Activated CD4-positive, alpha-beta memory T cell treated with anti-CD3 and anti-CD28 coated beads, Interleukin-2, amount 10 ng/mL, durations not matched to agents 7 days and 5 days (primary cell): ENCODE data around the gene PTP4A2. TPM values are rescaled to one million over a fixed set of nuclear protein-coding genes. Genes with fewer than 3 reads are reported as not detected.
"Not testable (repeated sequence)": the region's sequence is repeated elsewhere in the genome, so short reads cannot be mapped to it uniquely, and the experiment has no call there.

Experiments used
- CTCF ChIA-PET: fragments of 350-600 bp; sonication (Branson Sonifier 250); formaldehyde crosslinking; loops from one replicate; lab custom pipeline; 2021; ENCODE audit warnings: antibody characterized with exemption, inconsistent platforms; lab: Charles Lee
- POLR2A ChIA-PET: fragments of 350-600 bp; sonication (Branson Sonifier 250); formaldehyde crosslinking; loops from one replicate; lab custom pipeline; 2021; ENCODE audit warnings: antibody characterized with exemption; lab: Charles Lee
- DNase-seq: peaks from one replicate; pipeline ENCODE4 v3.0.0-alpha.2; 2020
- H3K27ac Mint-ChIP-seq: one replicate; pipeline ENCODE4 v1.8.0; 2021; ENCODE audit warnings: mild to moderate bottlenecking, mixed read lengths
- H3K27me3 Mint-ChIP-seq: one replicate; pipeline ENCODE4 v1.8.0; 2021; ENCODE audit warnings: mixed read lengths
- H3K36me3 Mint-ChIP-seq: one replicate; pipeline ENCODE4 v1.8.0; 2021; ENCODE audit warnings: low read depth, mixed read lengths
- H3K4me1 Mint-ChIP-seq: one replicate; pipeline ENCODE4 v1.8.0; 2021; ENCODE audit warnings: mixed read lengths
- H3K4me3 Mint-ChIP-seq: one replicate; pipeline ENCODE4 v1.8.0; 2021; ENCODE audit warnings: mild to moderate bottlenecking, mixed read lengths
- H3K9me3 Mint-ChIP-seq: one replicate; pipeline ENCODE4 v1.8.0; 2021; ENCODE audit warnings: mixed read lengths
- total RNA-seq, 2 experiments: library from RNA; stranded (reverse); gene quantifications; one replicate each; pipeline ENCODE4 v1.2.3, GENCODE V29; 2021

PTP4A2 gene
- total RNA-seq, 2 experiments from 2014 or later: 337 to 349 TPM

DNA sequence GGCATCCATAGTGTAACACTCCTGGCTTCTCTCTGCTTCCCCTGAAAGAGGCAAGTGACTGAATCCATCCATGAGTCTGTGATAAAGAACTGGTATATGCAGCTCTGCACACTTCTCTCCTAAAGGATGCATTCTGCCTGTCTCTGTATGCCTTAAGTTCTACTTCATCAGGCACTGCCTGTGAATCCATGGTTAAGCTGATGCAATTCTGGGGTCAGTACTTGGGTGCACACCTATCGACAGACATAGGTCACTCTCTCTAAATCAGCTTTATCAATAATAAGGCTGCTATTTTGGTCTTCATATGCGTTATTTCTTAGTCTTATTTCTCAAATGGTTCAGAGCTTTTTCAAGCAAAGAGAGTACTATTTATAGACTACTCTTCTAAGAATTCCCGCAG, 32.7 kb upstream of the PTP4A2 start:
- POLR2A ChIA-PET: interaction anchor here (1.5 kb wide), 1 partner anchor 15 kb away, joined by 5 read pairs; no protein-coding TSS in a partner anchor

DNA sequence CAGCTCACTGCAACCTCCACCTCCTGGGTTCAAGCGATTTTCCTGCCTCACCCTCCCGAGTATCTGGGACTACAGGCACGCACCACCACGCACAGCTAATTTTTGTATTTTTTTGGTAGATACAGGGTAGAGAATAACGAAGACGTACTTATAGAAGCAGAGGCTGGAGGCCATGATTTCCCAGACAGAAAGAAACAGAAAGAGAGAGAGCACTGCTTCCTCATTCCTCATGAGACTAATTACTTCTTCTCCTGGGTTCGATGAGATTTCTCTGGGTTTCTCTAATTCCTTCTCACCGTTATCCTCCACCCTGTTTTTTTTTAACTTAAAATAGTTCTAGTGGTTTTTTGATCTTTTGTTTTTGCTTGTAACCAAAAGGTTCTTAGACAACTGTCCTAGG, 23.4 kb upstream of the PTP4A2 start:
- Mint-ChIP-seq H3K9me3 (no peaks in the 10 kb centered on the region), H3K27me3 (no peaks in the 10 kb centered on the region), H3K4me3 (no peak overlapping the region)

More for the DNA sequence above, 32.7 kb upstream of the PTP4A2 start:
- CTCF ChIA-PET: interaction anchor here (0.6 to 3.4 kb wide), 9 partner anchors 8 to 182 kb away, joined by 3 to 17 read pairs (median 4); partner anchors contain the start of gene SPOCD1
- Mint-ChIP-seq H3K9me3 (no peaks in the 10 kb centered on the region), H3K27ac (no peak overlapping the region), H3K27me3 (peaks cover 7% of the 10 kb centered on the region), H3K4me3 (no peak overlapping the region), H3K4me1 (peaks cover 10% of the 10 kb centered on the region), H3K36me3 (no peaks in the 10 kb centered on the region)
- DNase-seq: no peak

DNA sequence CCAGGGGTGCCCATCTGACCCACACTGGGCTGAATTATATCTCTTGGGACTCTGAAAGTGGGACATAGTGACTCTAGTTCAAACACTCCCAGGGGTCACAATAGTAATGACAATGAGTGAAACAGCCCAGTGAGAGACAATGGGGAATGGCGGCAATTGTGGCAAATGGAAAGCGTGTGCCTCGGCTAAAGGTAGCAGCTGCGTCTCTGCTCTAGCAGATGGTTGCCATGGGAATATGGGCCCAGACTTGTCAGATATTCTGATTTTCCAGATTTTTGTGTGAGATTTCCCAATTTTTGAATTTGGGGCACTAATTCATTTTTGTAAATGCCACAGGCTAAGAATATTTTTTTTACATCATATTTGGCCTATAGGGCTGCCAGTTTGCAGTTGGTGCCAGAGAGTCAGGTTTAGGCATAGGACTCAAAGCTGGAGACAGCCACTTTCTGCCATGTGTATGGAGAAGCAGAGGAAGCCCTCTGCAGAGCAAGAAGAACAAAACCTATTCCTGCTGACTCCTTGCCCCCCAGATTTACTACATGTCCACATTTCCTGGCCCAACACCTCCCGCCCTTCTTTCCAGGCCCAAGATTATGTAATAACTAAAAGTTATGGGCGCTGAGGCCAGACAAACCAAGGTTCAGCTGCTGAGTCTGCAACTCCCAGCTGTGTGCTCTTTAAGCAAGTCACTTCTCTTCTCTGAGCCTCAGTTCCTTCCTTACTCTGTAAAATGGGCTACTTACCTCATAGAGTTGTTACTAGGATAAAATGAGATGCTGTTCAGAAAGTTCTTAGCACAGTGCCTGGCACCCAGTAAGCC, 21.6 kb upstream of the PTP4A2 start:
- ChIA-PET POLR2A (interaction anchor here (0.8 to 6.6 kb wide), 4 partner anchors 17 to 56 kb away, joined by 3 to 82 read pairs (median 26); partner anchors contain the start of gene PTP4A2), CTCF (interaction anchor here (0.6 to 17.7 kb wide), 2 partner anchors 17 to 150 kb away, joined by 3 to 395 read pairs; partner anchors contain the start of gene PTP4A2)
- no peak for DNase-seq
- Mint-ChIP-seq H3K4me1 (peaks cover 85% of the 10 kb centered on the region), H3K36me3 (no peaks in the 10 kb centered on the region), H3K9me3 (no peaks in the 10 kb centered on the region), H3K27me3 (no peaks in the 10 kb centered on the region), H3K27ac (peak overlapping the region; percentile 48), H3K4me3 (no peak overlapping the region)

More for the DNA sequence above, 23.4 kb upstream of the PTP4A2 start:
- ChIA-PET CTCF (interaction anchor here (0.6 to 17.7 kb wide), 11 partner anchors 9 to 325 kb away, joined by 3 to 395 read pairs (median 7); partner anchors contain the start of genes PTP4A2 and SPOCD1), POLR2A (interaction anchor here (0.7 to 6.6 kb wide), 8 partner anchors 8 to 127 kb away, joined by 3 to 82 read pairs (median 6); partner anchors contain the start of gene PTP4A2)
- H3K36me3 Mint-ChIP-seq: no peaks in the 10 kb centered on the region
- H3K4me1 Mint-ChIP-seq: peaks cover 71% of the 10 kb centered on the region
- peak overlapping the region; percentile 64 for H3K27ac Mint-ChIP-seq
- DNase-seq: no peak

DNA sequence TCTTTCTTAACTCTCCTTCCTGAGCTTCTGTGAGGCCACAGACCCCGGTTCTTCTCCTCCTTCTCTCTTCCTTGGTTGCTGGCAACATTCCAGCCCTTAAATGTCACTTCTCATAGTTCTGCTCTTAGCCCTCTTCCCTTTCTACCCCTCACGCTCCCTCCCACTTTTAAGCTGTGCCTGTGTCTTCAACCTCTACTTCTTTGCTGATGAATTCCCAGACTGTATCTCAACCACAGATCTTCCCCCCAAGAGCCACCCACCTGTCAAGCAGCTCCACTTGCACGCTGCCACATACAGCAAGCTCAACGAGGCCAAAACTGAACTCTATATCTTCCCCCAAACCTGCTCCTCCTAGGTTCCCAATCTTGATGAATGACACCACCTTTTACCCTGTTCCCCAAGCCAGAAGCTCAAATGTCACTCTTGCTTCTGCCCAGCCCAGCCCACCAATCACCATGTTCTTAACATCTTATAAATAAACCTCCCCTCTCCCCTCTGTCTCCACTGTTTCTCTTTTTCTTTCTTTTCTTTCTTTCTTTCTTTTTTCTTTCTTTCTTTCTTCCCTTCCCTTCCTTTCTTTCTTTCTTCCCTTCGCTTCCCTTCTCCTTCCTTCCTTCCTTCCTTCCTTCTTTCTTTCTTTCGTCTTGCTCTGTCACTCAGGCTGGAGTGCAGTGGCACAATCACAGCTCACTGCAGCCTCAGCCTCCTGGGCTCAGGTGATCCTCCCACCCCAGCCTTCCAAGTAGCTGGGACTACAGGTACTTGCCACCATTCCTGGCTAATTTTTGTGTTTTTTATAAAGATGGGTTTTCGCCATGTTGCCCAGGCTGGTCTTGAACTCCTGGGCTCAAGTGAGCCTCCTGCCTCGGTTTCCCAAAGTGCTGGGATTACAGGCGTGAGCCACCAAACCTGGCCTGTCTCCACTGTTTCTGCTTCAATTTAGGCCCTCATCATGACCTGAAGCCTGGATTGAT, 19.8 kb upstream of the PTP4A2 start:
- no peaks in the 10 kb centered on the region for H3K9me3 Mint-ChIP-seq
- H3K4me3 Mint-ChIP-seq: peak overlapping the region; percentile 18
- H3K4me1 Mint-ChIP-seq: peaks cover 85% of the 10 kb centered on the region
- H3K36me3 Mint-ChIP-seq: no peaks in the 10 kb centered on the region
- CTCF ChIA-PET: interaction anchor here (0.6 to 17.7 kb wide), 5 partner anchors 16 to 563 kb away, joined by 3 to 395 read pairs (median 3); partner anchors contain the start of gene PTP4A2
- POLR2A ChIA-PET: interaction anchor here (0.6 to 8.1 kb wide), 11 partner anchors 13 to 69 kb away, joined by 3 to 222 read pairs (median 4); partner anchors contain the start of gene PTP4A2
- no peaks in the 10 kb centered on the region for H3K27me3 Mint-ChIP-seq
- H3K27ac Mint-ChIP-seq: peak overlapping the region; percentile 67
- DNase-seq: peak; percentile 45

DNA sequence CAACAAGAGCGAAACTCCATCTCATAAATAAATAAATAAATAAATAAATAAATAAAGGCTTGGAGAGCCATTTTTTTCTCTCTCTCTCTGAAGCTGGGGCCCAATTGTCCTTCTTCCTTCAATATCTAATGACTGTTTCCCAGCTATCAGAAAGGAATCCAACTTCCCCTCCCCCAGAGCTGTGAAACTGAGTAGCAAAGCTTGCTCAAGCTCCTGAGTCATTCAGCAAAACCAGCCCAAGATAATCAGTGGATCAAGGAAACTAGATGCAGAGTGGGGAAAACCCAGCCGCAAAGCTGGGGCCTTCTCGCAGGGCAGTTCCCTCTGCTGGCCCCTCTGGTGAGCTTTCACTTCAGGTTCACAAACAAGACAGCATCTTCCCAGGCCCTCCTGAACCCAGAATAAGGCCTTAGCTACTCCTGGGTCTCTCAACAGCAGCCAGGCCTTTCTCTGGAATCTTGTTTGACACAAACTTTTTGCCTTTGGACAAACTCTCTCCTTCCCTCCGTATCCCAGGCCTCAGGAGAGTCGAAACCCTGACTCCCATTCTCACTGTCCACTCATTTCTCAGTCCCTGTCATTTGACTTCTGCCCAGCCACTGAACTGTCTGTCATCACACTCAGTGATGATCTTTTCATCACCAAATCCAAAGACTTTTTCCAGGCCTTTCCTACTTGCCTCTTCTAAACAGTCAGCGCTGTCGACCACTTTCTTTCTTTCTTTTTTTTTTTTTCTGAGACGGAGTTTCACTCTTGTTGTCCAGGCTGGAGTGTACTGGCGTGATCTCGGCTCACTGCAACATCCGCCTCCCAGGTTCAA, 18.0 kb upstream of the PTP4A2 start:
- peak; percentile 87 for DNase-seq
- CTCF ChIA-PET: interaction anchor here (0.5 to 17.7 kb wide), 18 partner anchors 8 to 302 kb away, joined by 3 to 395 read pairs (median 5); partner anchors contain the start of genes PTP4A2 and SPOCD1
- no peaks in the 10 kb centered on the region for H3K27me3 Mint-ChIP-seq
- no peaks in the 10 kb centered on the region for H3K9me3 Mint-ChIP-seq
- POLR2A ChIA-PET: interaction anchor here (0.7 to 8.1 kb wide), 15 partner anchors 11 to 168 kb away, joined by 3 to 222 read pairs (median 6); partner anchors contain the start of genes KHDRBS1 and PTP4A2
- peak overlapping the region; percentile 69 for H3K27ac Mint-ChIP-seq
- peaks cover 85% of the 10 kb centered on the region for H3K4me1 Mint-ChIP-seq
- H3K4me3 Mint-ChIP-seq: peak overlapping the region; percentile 19
- no peaks in the 10 kb centered on the region for H3K36me3 Mint-ChIP-seq

DNA sequence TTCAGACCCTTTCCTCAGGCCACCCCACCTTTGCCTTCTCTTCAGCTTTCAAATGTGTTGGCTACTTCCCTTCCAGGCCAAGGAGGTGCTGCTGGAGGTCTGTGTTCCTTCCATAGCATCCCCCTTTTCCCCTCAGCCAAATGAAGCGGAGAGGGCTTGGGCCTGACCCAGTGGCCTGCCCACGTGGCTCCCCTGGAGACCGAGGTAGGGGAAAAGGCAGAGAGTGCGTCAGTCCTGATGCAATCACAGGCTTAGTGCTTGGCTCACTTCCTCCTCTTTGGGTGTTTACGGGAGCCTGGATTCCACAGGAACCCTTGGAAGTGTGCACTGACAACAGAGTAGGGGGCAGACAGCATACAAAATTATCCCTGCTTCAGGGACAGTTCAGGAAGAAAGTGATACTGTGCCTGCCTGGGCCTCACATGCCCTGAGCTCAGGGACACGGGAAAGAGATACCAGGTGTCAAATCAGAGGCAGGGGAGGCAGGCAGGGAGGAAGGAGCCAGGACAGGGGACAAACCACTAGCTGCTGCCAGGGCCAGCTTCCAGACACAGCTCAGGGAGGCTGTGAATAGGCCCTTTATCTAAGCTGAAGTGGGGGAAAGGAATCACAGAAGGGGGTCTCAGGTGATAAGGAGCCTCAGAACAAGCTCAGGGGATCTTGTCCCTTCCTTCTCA, 16.6 kb upstream of the PTP4A2 start:
- H3K4me3 Mint-ChIP-seq: no peak overlapping the region
- ChIA-PET CTCF (interaction anchor here (1.2 to 17.7 kb wide), 8 partner anchors 9 to 166 kb away, joined by 3 to 395 read pairs (median 7); partner anchors contain the start of gene PTP4A2), POLR2A (interaction anchor here (1.3 to 8.1 kb wide), 7 partner anchors 10 to 62 kb away, joined by 4 to 222 read pairs (median 9); partner anchors contain the start of gene PTP4A2)
- H3K9me3 Mint-ChIP-seq: no peaks in the 10 kb centered on the region
- DNase-seq: no peak
- no peaks in the 10 kb centered on the region for H3K36me3 Mint-ChIP-seq
- H3K27me3 Mint-ChIP-seq: no peaks in the 10 kb centered on the region
- H3K27ac Mint-ChIP-seq: peak overlapping the region; percentile 69
- peaks cover 74% of the 10 kb centered on the region for H3K4me1 Mint-ChIP-seq

DNA sequence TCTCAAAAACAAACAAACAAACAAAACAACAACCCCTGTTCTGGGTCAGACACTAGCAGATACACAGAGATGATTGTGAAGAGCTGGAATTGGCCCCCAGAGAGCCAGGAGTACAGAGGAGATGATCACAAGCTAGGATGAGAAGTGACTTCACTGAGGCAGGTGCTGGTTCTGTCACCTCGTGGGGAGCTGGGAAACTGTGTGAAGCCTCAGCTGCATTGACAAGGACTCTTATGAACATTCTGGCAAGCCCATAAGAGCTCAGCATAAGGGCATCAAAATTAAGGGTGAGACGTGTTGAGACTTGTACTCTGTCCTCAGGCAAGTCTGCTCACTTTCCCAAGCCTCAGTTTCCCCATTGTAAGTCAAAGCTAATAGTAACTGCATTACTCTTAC, 14.7 kb upstream of the PTP4A2 start:
- no peak overlapping the region for H3K27ac Mint-ChIP-seq
- H3K4me1 Mint-ChIP-seq: peaks cover 57% of the 10 kb centered on the region
- no peaks in the 10 kb centered on the region for H3K36me3 Mint-ChIP-seq
- no peak overlapping the region for H3K4me3 Mint-ChIP-seq
- no peaks in the 10 kb centered on the region for H3K9me3 Mint-ChIP-seq
- H3K27me3 Mint-ChIP-seq: no peaks in the 10 kb centered on the region
- POLR2A ChIA-PET: interaction anchor here (0.9 to 8.1 kb wide), 6 partner anchors 8 to 61 kb away, joined by 3 to 222 read pairs (median 4); partner anchors contain the start of genes KHDRBS1 and PTP4A2
- DNase-seq: no peak
- CTCF ChIA-PET: interaction anchor here (0.6 to 17.7 kb wide), 5 partner anchors 10 to 117 kb away, joined by 3 to 395 read pairs (median 4); partner anchors contain the start of gene PTP4A2

DNA sequence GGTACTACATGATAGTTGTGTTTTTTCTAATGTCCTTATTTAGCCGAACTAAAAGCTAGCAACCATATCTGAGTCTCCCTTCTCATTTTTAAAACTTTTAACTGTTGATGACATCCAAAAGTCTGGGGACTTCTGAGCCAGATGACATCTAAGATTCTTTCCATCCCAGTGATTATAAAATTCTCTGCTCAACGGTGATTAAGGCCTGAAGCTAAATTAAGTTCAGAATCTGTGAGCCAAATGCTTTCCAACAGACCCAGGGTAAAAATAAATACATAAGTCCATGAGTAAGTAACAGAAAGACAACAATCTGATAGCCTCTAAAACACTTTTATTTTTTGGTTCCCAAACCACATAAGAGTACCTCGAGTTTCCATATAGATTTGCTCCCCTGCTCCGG, 13.1 kb upstream of the PTP4A2 start:
- Mint-ChIP-seq H3K9me3 (no peaks in the 10 kb centered on the region), H3K4me1 (peaks cover 48% of the 10 kb centered on the region), H3K27me3 (no peaks in the 10 kb centered on the region), H3K36me3 (no peaks in the 10 kb centered on the region), H3K4me3 (no peak overlapping the region), H3K27ac (no peak overlapping the region)
- ChIA-PET POLR2A (interaction anchor here (0.7 to 8.1 kb wide), 3 partner anchors 6 to 27 kb away, joined by 3 to 222 read pairs (median 211); partner anchors contain the start of gene PTP4A2), CTCF (interaction anchor here (3.3 to 17.7 kb wide), 2 partner anchors 9 to 12 kb away, joined by 17 to 395 read pairs; partner anchors contain the start of gene PTP4A2)
- no peak for DNase-seq

DNA sequence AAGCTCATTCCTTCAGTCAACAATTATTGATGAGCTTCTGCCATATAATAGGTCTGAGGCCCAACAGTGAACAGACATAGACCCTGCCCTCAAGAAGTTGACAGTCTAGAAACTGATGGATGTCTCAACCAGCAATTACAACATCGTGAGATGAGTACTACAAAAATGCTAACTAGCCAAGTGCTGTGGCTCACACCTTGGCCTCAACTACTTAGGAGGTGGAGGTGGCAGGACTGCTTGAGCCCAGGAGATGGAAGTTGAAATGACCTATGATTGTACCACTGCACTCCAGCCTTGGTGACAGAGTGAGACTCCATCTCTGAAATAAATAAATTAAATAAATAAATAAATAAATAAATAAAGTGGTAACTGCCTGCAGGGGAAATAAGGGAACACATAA, 11.7 kb upstream of the PTP4A2 start:
- H3K9me3 Mint-ChIP-seq: no peaks in the 10 kb centered on the region
- DNase-seq: no peak
- H3K27ac Mint-ChIP-seq: no peak overlapping the region
- H3K27me3 Mint-ChIP-seq: no peaks in the 10 kb centered on the region
- POLR2A ChIA-PET: interaction anchor here (1.4 kb wide), 1 partner anchor 11 kb away, joined by 8 read pairs; the partner anchor contains the start of gene PTP4A2
- CTCF ChIA-PET: interaction anchor here (0.9 to 17.7 kb wide), 3 partner anchors 7 to 54 kb away, joined by 5 to 395 read pairs (median 6); partner anchors contain the start of gene PTP4A2
- H3K4me3 Mint-ChIP-seq: no peak overlapping the region
- H3K36me3 Mint-ChIP-seq: peaks cover 2% of the 10 kb centered on the region
- peaks cover 47% of the 10 kb centered on the region for H3K4me1 Mint-ChIP-seq

DNA sequence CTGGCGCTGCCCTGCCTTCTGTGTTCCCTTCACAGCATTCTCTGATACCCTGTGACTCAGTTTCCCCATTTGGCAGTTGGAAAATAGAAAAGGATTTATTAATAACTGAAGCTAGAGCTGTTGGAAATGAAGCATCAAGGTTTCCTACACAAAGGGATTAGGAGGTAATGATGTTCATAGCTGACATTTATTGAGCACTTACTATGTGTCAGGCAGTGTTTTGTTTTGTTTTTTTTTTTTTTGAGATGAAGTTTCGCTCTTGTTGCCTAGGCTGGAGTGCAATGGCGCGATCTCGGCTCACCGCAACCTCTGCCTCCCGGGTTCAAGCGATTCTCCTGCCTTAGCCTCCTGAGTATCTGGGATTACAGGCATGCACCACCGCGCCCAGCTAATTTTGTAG, 7.5 kb upstream of the PTP4A2 start:
- peak overlapping the region; percentile 99 for H3K27ac Mint-ChIP-seq
- peaks cover 53% of the 10 kb centered on the region for H3K4me1 Mint-ChIP-seq
- POLR2A ChIA-PET: interaction anchor here (4.4 to 8.2 kb wide), 4 partner anchors 9 to 69 kb away, joined by 34 to 222 read pairs (median 71); partner anchors contain the start of gene KHDRBS1

More for the DNA sequence above, 7.5 kb upstream of the PTP4A2 start:
- CTCF ChIA-PET: interaction anchor here (0.8 to 11.9 kb wide), 5 partner anchors 13 to 130 kb away, joined by 3 to 395 read pairs (median 4); partner anchors contain the start of gene SPOCD1
- peak overlapping the region; percentile 78 for H3K4me3 Mint-ChIP-seq
- not testable (repeated sequence) for H3K9me3 Mint-ChIP-seq, H3K27me3 Mint-ChIP-seq, H3K36me3 Mint-ChIP-seq, DNase-seq
